Naive thymus-derived CD4-positive, alpha-beta T cell (primary cell): ENCODE data around the gene COPRS. TPM values are rescaled to one million over a fixed set of nuclear protein-coding genes. Genes with fewer than 3 reads are reported as not detected.
A peak's percentile ranks its signal among the peaks of the same experiment; 100 is the strongest.

Experiments
- ATAC-seq: fragments of 150-1000 bp; cut with Tn5 transposase; 2 replicates; pipeline ENCODE4 v1.10.0; 2021; ENCODE audit warnings: mild to moderate bottlenecking, moderate library complexity
- CTCF ChIA-PET: fragments of 350-600 bp; sonication (Branson Sonifier 250); formaldehyde crosslinking; loops from one replicate; lab custom pipeline; 2021; ENCODE audit warnings: antibody characterized with exemption; lab: Charles Lee
- POLR2A ChIA-PET: fragments of 350-600 bp; sonication (Branson Sonifier 250); formaldehyde crosslinking; loops from one replicate; lab custom pipeline; 2021; ENCODE audit warnings: antibody characterized with exemption, inconsistent platforms; lab: Charles Lee
- DNase-seq, 9 donors: peaks; one replicate each; pipeline versions ENCODE4 v3.0.0 to v3.0.0-alpha.2; 2020 to 2022; ENCODE audit warnings: mixed read lengths in 1 of 9
- H3K27ac ChIP-seq: one replicate; pipeline ENCODE4 v1.7.0; 2013; ENCODE audit warnings: mild to moderate bottlenecking, low read depth, low read length, moderate library complexity
- H3K27me3 ChIP-seq, 2 donors: one replicate each; pipeline ENCODE4 v1.7.0; 2013; ENCODE audit warnings: low read length in 2 of 2, mild to moderate bottlenecking in 2 of 2, moderate library complexity in 2 of 2; ENCODE audit not compliant: control insufficient read depth in 2 of 2, insufficient read depth in 2 of 2
- H3K36me3 ChIP-seq, 3 experiments: 1 replicate in 2 of 3; 2 replicates in 1 of 3; pipeline ENCODE4 v1.7.0; 2013; ENCODE audit warnings: low read length in 3 of 3, mild to moderate bottlenecking in 3 of 3, moderate library complexity in 1 of 3; ENCODE audit not compliant: insufficient read depth in 3 of 3, control insufficient read depth in 2 of 3
- H3K4me1 ChIP-seq, 2 donors: one replicate each; pipeline ENCODE4 v1.7.0; 2013; ENCODE audit warnings: low read length in 2 of 2, mild to moderate bottlenecking in 2 of 2, moderate library complexity in 1 of 2; ENCODE audit not compliant: control insufficient read depth in 2 of 2, insufficient read depth in 2 of 2
- H3K4me3 ChIP-seq: 2 replicates; pipeline ENCODE4 v1.7.0; 2013; ENCODE audit warnings: mild to moderate bottlenecking, low read length
- H3K9me3 ChIP-seq, 3 experiments: 1 replicate in 2 of 3; 2 replicates in 1 of 3; pipeline ENCODE4 v1.7.0; 2013; ENCODE audit warnings: low read length in 3 of 3; ENCODE audit not compliant: control insufficient read depth in 2 of 3
- H3K27ac Mint-ChIP-seq, 9 donors: one replicate each; pipeline ENCODE4 v1.8.0; 2020 to 2022; ENCODE audit warnings: mixed read lengths in 9 of 9, mild to moderate bottlenecking in 8 of 9, moderate library complexity in 5 of 9, inconsistent platforms in 2 of 9
- H3K27me3 Mint-ChIP-seq, 5 donors: one replicate each; pipeline ENCODE4 v1.8.0; 2021 to 2022; ENCODE audit warnings: mixed read lengths in 5 of 5, mild to moderate bottlenecking in 1 of 5
- H3K36me3 Mint-ChIP-seq, 5 donors: one replicate each; pipeline ENCODE4 v1.8.0; 2020 to 2022; ENCODE audit warnings: mixed read lengths in 5 of 5, mild to moderate bottlenecking in 3 of 5, inconsistent platforms in 1 of 5
- H3K4me1 Mint-ChIP-seq, 7 donors: one replicate each; pipeline ENCODE4 v1.8.0; 2020 to 2022; ENCODE audit warnings: mixed read lengths in 7 of 7, mild to moderate bottlenecking in 3 of 7, inconsistent platforms in 1 of 7
- H3K4me3 Mint-ChIP-seq, 10 donors: one replicate each; pipeline ENCODE4 v1.8.0; 2020 to 2022; ENCODE audit warnings: mild to moderate bottlenecking in 10 of 10, mixed read lengths in 10 of 10, moderate library complexity in 6 of 10, inconsistent platforms in 2 of 10
- H3K9me3 Mint-ChIP-seq, 11 donors: one replicate each; pipeline ENCODE4 v1.8.0; 2020 to 2022; ENCODE audit warnings: mixed read lengths in 11 of 11, mild to moderate bottlenecking in 4 of 11, inconsistent platforms in 1 of 11, moderate library complexity in 1 of 11
- intact Hi-C, 2 donors: fragments of 100-400 bp; cut with micrococcal nuclease; formaldehyde crosslinking; loops; one replicate each; pipeline ENCODE4 v1.15.1; 2023
- polyA plus RNA-seq, 2 donors: library from polyadenylated mRNA; unstranded; fragments of 300-500 nt; fragmentation: Illumina TruSeq; gene quantifications; one replicate each; pipeline ENCODE4 v1.2.3, GENCODE V29; 2021
- total RNA-seq, 6 experiments: library from RNA in 5 of 6; stranded (reverse) in 5 of 6; gene quantifications; 1 replicate in 5 of 6; 2 replicates in 1 of 6; pipeline ENCODE4 v1.2.3 and lab custom pipeline; 2021 to 2026

The COPRS gene
- total and polyA plus RNA-seq, 7 experiments from 2014 or later, result 2.2 to 20.9 (median 4.9) TPM

DNA sequence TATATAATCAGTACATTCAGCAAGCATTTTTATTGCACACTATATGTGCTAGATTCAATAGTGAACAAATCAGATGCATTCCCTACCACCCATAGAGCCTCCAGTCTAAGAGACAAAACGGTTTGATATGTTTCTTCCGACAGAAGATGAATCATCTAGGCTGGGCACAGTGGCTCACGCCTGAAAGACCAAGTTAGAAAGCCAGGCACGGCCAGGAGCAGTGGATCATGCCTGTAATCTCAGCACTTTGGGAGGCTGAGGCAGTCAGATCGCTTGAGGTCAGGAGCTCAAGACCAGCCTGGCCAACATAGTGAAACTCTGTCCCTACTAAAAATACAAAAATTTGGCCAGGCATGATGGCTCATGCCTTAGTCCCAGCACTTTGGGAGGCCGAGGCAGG lies 18.3 kb upstream of the COPRS start:
- H3K9me3 Mint-ChIP-seq, result no peaks in the 10 kb centered on the region
- H3K36me3 Mint-ChIP-seq, result peaks cover 5 to 38% (median 22%) of the 10 kb centered on the region in 5 donors
- CTCF ChIA-PET, result no interaction called here
- Histone ChIP-seq H3K9me3 (no peaks in the 10 kb centered on the region), H3K27me3 (no peaks in the 10 kb centered on the region), H3K27ac (no peak overlapping the region), H3K4me3 (no peak overlapping the region), H3K4me1 (no peaks in the 10 kb centered on the region), H3K36me3 (peaks cover 15 to 85% (median 20%) of the 10 kb centered on the region in 3 experiments)
- POLR2A ChIA-PET, result no interaction called here
- no peak for ATAC-seq
- H3K4me1 Mint-ChIP-seq, result peaks cover 0 to 11% (median 3%) of the 10 kb centered on the region in 7 donors
- no peak for DNase-seq
- peak overlapping the region in 2 of 9 donors; percentile 2 to 31 for H3K27ac Mint-ChIP-seq
- intact Hi-C loops, result no loop called here
- H3K4me3 Mint-ChIP-seq, result no peak overlapping the region
- H3K27me3 Mint-ChIP-seq, result no peaks in the 10 kb centered on the region

DNA sequence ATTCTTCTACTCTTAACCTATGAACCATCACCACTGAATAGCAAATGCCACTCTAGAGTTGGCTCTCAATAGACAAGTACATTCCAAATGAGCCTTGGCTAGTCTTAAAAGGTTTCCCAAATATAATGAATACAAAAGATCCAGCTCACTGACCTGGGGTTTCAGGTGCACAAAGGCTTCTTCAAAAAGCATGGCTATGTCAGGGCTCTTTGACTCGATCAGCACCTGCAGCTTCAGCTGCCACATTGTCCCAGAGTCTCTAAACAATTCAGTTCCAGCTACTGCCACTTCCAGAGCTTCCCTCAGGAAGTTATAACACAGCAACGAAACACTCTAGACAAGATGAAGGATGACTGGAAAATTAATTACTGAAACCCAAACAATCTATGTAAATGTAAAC lies 16.0 kb upstream of the COPRS start:
- intact Hi-C loops, result no loop called here
- Histone ChIP-seq H3K9me3 (no peaks in the 10 kb centered on the region), H3K4me3 (no peak overlapping the region), H3K4me1 (no peaks in the 10 kb centered on the region), H3K27me3 (no peaks in the 10 kb centered on the region), H3K36me3 (peaks cover 10 to 80% (median 22%) of the 10 kb centered on the region in 3 experiments), H3K27ac (no peak overlapping the region)
- ATAC-seq, result no peak
- ChIA-PET CTCF (no interaction called here), POLR2A (no interaction called here)
- no peak for DNase-seq
- no peaks in the 10 kb centered on the region for H3K9me3 Mint-ChIP-seq
- no peak overlapping the region for H3K4me3 Mint-ChIP-seq
- no peaks in the 10 kb centered on the region for H3K27me3 Mint-ChIP-seq
- H3K27ac Mint-ChIP-seq, result no peak overlapping the region
- H3K36me3 Mint-ChIP-seq, result peaks cover 0 to 30% (median 19%) of the 10 kb centered on the region in 5 donors
- peaks cover 0 to 10% (median 0%) of the 10 kb centered on the region in 7 donors for H3K4me1 Mint-ChIP-seq

DNA sequence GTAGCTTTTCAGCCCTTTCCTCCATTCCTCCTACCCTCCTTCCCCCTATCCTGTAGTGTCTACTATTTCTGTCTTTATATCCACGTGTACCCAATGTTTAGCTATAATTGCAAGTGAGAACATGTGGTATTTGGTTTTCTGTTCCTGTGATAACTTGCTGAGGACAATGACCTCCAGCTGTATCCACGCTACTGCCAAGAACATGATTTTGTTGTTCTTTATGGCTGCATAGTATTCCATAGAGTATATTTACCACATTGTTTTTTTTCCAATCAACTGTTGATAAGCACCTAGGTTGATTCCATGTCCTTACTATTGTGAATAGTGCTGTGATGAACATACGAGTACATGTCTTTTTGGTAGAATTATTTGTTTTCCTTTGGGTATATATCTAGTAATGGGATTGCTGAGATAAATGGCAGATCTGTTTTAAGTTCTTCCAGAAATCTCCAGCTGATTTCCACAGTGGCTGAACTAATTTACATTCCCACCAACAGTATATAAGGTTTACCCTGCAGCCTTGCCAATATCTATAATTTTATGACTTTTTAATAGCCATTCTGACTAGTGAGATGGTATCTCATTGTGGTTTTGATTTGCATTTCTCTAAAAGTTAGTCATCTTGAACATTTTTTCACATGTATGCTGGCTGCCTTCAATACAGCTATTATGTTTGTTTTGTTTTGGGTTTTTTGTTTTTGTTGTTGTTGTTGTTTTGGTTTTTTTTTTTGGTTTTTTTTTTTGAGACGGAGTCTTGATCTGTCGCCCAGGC lies 10.9 kb upstream of the COPRS start:
- ATAC-seq (no peak), DNase-seq (no peak)
- H3K9me3 ChIP-seq, result no peaks in the 10 kb centered on the region
- peak overlapping the region in 1 of 9 donors; percentile 32 for H3K27ac Mint-ChIP-seq
- intact Hi-C loops, result no loop called here
- no peak overlapping the region for H3K4me3 ChIP-seq
- no peak overlapping the region for H3K27ac ChIP-seq
- no peaks in the 10 kb centered on the region for H3K4me1 Mint-ChIP-seq
- POLR2A ChIA-PET, result interaction anchor here (0.6 kb wide), 1 partner anchor 1020 kb away, joined by 3 read pairs; no protein-coding TSS in a partner anchor
- H3K36me3 ChIP-seq, result peaks cover 15 to 85% (median 19%) of the 10 kb centered on the region in 3 experiments
- no peaks in the 10 kb centered on the region for H3K27me3 ChIP-seq
- no peaks in the 10 kb centered on the region for H3K9me3 Mint-ChIP-seq
- no peaks in the 10 kb centered on the region for H3K27me3 Mint-ChIP-seq
- CTCF ChIA-PET, result no interaction called here
- no peak overlapping the region for H3K4me3 Mint-ChIP-seq
- H3K36me3 Mint-ChIP-seq, result peaks cover 0 to 43% (median 24%) of the 10 kb centered on the region in 5 donors
- no peaks in the 10 kb centered on the region for H3K4me1 ChIP-seq

DNA sequence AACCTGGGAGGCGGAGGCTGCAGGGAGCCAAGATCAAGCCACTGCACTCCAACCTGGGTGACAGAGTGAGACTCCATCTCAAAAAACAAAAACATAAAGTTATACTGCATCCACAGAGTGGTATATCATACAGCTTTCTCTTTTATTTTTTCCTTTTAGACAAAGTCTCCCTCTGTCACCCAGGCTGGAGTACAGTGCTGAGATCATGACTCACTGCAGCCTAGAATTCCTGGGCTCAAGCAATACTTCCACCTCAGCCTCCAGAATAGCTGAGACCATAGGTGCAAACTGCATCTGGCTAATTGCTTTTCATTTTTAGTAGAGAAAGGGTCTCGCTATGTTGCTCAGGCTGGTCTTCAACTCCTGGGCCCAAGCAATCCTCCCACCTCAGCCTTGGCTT lies 10.0 kb upstream of the COPRS start:
- H3K4me1 ChIP-seq, result no peaks in the 10 kb centered on the region
- intact Hi-C loops, result no loop called here
- no peaks in the 10 kb centered on the region for H3K27me3 Mint-ChIP-seq
- H3K9me3 ChIP-seq, result no peaks in the 10 kb centered on the region
- H3K36me3 Mint-ChIP-seq, result peaks cover 0 to 45% (median 22%) of the 10 kb centered on the region in 5 donors
- H3K27me3 ChIP-seq, result no peaks in the 10 kb centered on the region
- no peak for DNase-seq
- no peaks in the 10 kb centered on the region for H3K9me3 Mint-ChIP-seq
- H3K27ac ChIP-seq, result no peak overlapping the region
- no peak overlapping the region for H3K27ac Mint-ChIP-seq
- ChIA-PET POLR2A (interaction anchor here (0.9 kb wide), 1 partner anchor 10 kb away, joined by 3 read pairs; the partner anchor contains the start of gene COPRS), CTCF (no interaction called here)
- ATAC-seq, result no peak
- peaks cover 15 to 88% (median 23%) of the 10 kb centered on the region in 3 experiments for H3K36me3 ChIP-seq
- no peak overlapping the region for H3K4me3 ChIP-seq
- no peaks in the 10 kb centered on the region for H3K4me1 Mint-ChIP-seq
- H3K4me3 Mint-ChIP-seq, result no peak overlapping the region

DNA sequence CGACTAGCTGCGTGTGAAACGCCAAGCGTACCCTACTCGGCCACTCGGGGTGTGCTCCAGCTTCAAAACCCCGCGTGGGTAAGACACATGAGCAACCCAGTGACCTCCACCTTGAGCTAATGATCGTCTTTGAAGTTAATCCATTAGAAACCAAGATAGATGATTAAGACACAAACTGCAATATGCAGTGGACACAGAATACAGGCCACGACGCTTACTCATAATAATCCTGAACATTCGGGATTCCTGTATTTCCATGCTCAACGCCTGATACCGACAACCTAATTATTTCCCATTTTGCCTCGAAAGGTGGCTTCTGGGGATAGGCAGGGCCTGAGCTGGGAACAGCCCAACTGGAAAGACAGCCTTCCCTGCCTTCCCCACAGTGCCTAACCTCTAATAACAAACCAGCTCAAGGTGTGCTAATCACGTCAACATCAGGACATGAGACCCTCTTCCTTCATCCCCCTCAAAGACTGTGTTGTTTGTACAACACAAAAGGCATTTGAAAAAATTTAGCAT lies 504 bp upstream of the COPRS start:
- Histone ChIP-seq H3K36me3 (peaks cover 0 to 25% (median 3%) of the 10 kb centered on the region in 3 experiments), H3K9me3 (no peaks in the 10 kb centered on the region), H3K4me1 (peaks cover 0 to 7% of the 10 kb centered on the region in 2 donors), H3K27ac (no peak overlapping the region), H3K27me3 (no peaks in the 10 kb centered on the region), H3K4me3 (peak overlapping the region; percentile 46)
- H3K36me3 Mint-ChIP-seq, result peaks cover 3 to 11% (median 5%) of the 10 kb centered on the region in 5 donors
- H3K4me1 Mint-ChIP-seq, result peaks cover 11 to 19% (median 15%) of the 10 kb centered on the region in 7 donors
- H3K27ac Mint-ChIP-seq, result peak overlapping the region in 8 of 9 donors; percentile 10 to 87 (median 72)
- intact Hi-C loops, result loop anchor here (1.0 to 10.0 kb wide), 6 partner anchors 42 to 1745 kb away; partner anchors contain the start of genes SUZ12 (in 2 of the 2), UTP6 (in 2 of the 2) and NSRP1 (in 1 of the 2)
- DNase-seq (peak in 1 of 9 donors; percentile 1), ATAC-seq (no peak)
- H3K4me3 Mint-ChIP-seq, result peak overlapping the region; percentile 79 to 93 (median 86)
- POLR2A ChIA-PET, result interaction anchor here (0.6 to 0.7 kb wide), 2 partner anchors 9 to 41 kb away, joined by 3 read pairs; partner anchors contain the start of gene UTP6
- H3K9me3 Mint-ChIP-seq, result no peaks in the 10 kb centered on the region
- H3K27me3 Mint-ChIP-seq, result no peaks in the 10 kb centered on the region
- CTCF ChIA-PET, result no interaction called here

DNA sequence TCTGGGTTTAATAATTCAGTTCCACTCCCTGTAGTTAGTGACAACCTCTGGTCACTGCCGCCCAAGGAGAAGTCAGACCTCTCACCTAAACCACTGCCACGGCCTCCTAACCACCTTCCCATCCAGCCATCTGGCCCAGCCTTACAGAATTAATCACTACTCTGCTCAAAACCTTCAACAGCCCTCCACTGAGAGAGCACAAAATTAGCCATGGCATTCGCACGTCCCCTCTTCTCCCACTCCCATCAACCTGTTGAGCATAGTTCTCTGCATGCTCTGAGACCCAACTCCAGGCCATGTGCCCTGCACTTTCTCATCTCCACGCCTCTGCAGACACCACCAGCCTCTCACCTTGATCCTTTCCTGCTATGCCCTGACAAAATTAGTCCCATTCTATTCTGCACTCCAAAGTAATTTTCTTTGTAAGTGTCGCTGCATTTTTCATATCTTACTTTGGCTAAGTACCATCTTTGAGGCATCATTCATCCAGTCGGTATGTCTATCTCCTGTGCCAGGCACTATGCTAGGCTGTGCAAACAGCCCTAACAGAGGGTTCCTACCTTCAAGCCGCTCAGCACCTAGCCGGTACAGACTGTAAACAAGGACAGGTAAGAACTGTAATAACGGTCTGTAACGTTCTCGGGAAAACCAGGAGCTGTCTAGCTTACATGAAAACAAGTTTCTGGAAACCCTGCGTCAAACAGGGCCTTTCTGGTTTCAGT lies 963 bp downstream of the COPRS start:
- H3K27ac Mint-ChIP-seq, result peak overlapping the region; percentile 0 to 76 (median 31)
- peak overlapping the region; percentile 51 for H3K27ac ChIP-seq
- H3K4me1 ChIP-seq, result peaks cover 0 to 7% of the 10 kb centered on the region in 2 donors
- ATAC-seq, result no peak
- POLR2A ChIA-PET, result no interaction called here
- H3K36me3 Mint-ChIP-seq, result peaks cover under 1 to 5% (median 3%) of the 10 kb centered on the region in 5 donors
- H3K4me1 Mint-ChIP-seq, result peaks cover 11 to 19% (median 15%) of the 10 kb centered on the region in 7 donors
- H3K4me3 ChIP-seq, result peak overlapping the region; percentile 60
- CTCF ChIA-PET, result no interaction called here
- H3K4me3 Mint-ChIP-seq, result peak overlapping the region; percentile 70 to 90 (median 79)
- DNase-seq, result peak in 2 of 9 donors; percentile 27 to 33
- H3K9me3 ChIP-seq, result no peaks in the 10 kb centered on the region
- no peaks in the 10 kb centered on the region for H3K9me3 Mint-ChIP-seq
- H3K27me3 Mint-ChIP-seq, result no peaks in the 10 kb centered on the region
- H3K36me3 ChIP-seq, result peaks cover 0 to 10% (median 0%) of the 10 kb centered on the region in 3 experiments
- intact Hi-C loops, result loop anchor here (2.0 to 10.0 kb wide), 5 partner anchors 79 to 1743 kb away; partner anchors contain the start of genes SUZ12 (in 2 of the 2) and NSRP1 (in 1 of the 2)
- no peaks in the 10 kb centered on the region for H3K27me3 ChIP-seq
